OCI-LY3 (cell line): ENCODE data around the gene TFPI.

Source experiments
- H2AFZ ChIP-seq: fragments of 200-600, 300-600 bp; shearing (Covaris generic); 2 replicates; pipeline ENCODE4 v1.6.0; 2014; ENCODE audit warnings: antibody characterized with exemption, low read depth, low read length
- H3K27ac ChIP-seq: fragments of 200-600, 300-600 bp; sonication (generic); 2 replicates; pipeline ENCODE4 v1.5.1; 2014; ENCODE audit warnings: mild to moderate bottlenecking, low read length, moderate library complexity, mixed read lengths
- H3K27me3 ChIP-seq: fragments of 200-600, 300-600 bp; sonication (generic); 2 replicates; pipeline ENCODE4 v1.6.1; 2014; ENCODE audit warnings: low read depth, low read length, mixed read lengths
- H3K36me3 ChIP-seq: fragments of 200-600, 300-600 bp; sonication (generic); replicated peaks from 2 replicates; pipeline ENCODE3; 2014; ENCODE audit warnings: low read depth, low read length, mixed read lengths
- H3K4me1 ChIP-seq: fragments of 300-600, 200-600 bp; sonication (generic); 2 replicates; pipeline ENCODE4 v1.6.1; 2014; ENCODE audit warnings: low read length, mixed read lengths
- H3K4me2 ChIP-seq: fragments of 200-600, 300-600 bp; sonication (generic); 2 replicates; pipeline ENCODE4 v1.6.1; 2014; ENCODE audit warnings: low read length, mixed read lengths
- H3K4me3 ChIP-seq: fragments of 300-600, 200-600 bp; sonication (generic); 2 replicates; pipeline ENCODE4 v1.5.1; 2014; ENCODE audit warnings: antibody characterized with exemption, mild to moderate bottlenecking, low read length, moderate library complexity
- H3K79me2 ChIP-seq: fragments of 300-600, 200-600 bp; shearing (Covaris generic); 2 replicates; pipeline ENCODE4 v1.6.1; 2014; ENCODE audit warnings: mild to moderate bottlenecking, low read length, mixed read lengths
- H3K9ac ChIP-seq: fragments of 300-600, 200-600 bp; shearing (Covaris generic); 2 replicates; pipeline ENCODE4 v1.6.0; 2014; ENCODE audit warnings: mild to moderate bottlenecking, low read length, moderate library complexity
- H3K9me3 ChIP-seq: fragments of 200-600, 300-600 bp; shearing (Covaris generic); 2 replicates; pipeline ENCODE4 v1.6.1; 2014; ENCODE audit warnings: low read length, mixed read lengths; ENCODE audit not compliant: insufficient read depth
- H4K20me1 ChIP-seq: fragments of 200-600, 300-600 bp; sonication (generic); 2 replicates; pipeline ENCODE4 v1.6.1; 2016; ENCODE audit warnings: low read length, mixed read lengths; ENCODE audit not compliant: insufficient read depth
- EZH2phosphoT487 ChIP-seq: fragments of 200-600 bp; shearing (Covaris generic); IDR thresholded peaks from 2 replicates; pipeline ENCODE4 v1.6.1; 2018; ENCODE audit warnings: antibody characterized with exemption, mixed run types, low read depth
- TF ChIP-seq, protein P1 (sequence below): fragments of 200-600, 300-600 bp; sonication (generic); IDR thresholded peaks from 2 replicates; pipeline ENCODE4 v1.5.1; 2014; ENCODE audit warnings: antibody characterized with exemption, low read length, low read depth

The TFPI gene

DNA sequence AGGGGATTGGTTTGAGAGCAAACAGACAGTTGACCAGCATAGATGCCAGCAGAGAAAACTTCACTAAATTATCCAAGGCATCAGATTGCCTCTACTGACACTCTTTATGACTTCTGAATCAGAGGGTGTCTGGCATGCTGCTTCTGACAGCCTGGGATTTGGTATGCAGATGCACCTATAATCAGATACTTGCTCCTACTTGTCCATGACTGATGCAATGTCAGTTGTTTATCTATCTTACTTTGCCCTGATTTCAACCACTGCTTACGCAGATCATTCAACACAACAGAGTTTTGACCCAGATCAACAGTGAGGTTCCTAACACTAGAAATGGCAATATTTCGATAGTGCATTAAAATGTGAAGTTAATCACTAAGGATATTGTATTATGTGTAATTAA is 83.5 kb downstream of the TFPI start:
- no peaks in the 10 kb centered on the region for H3K36me3 ChIP-seq
- H2AFZ ChIP-seq, result no peak overlapping the region
- H3K79me2 ChIP-seq, result no peaks in the 10 kb centered on the region
- H3K9me3 ChIP-seq, result no peaks in the 10 kb centered on the region
- H3K27me3 ChIP-seq, result no peaks in the 10 kb centered on the region
- no peak overlapping the region for H3K4me2 ChIP-seq
- no peak overlapping the region for H3K4me3 ChIP-seq
- no peak overlapping the region for H3K9ac ChIP-seq
- H4K20me1 ChIP-seq, result no peaks in the 10 kb centered on the region
- no peak for TF ChIP-seq EZH2phosphoT487
- TF ChIP-seq, protein P1, sequence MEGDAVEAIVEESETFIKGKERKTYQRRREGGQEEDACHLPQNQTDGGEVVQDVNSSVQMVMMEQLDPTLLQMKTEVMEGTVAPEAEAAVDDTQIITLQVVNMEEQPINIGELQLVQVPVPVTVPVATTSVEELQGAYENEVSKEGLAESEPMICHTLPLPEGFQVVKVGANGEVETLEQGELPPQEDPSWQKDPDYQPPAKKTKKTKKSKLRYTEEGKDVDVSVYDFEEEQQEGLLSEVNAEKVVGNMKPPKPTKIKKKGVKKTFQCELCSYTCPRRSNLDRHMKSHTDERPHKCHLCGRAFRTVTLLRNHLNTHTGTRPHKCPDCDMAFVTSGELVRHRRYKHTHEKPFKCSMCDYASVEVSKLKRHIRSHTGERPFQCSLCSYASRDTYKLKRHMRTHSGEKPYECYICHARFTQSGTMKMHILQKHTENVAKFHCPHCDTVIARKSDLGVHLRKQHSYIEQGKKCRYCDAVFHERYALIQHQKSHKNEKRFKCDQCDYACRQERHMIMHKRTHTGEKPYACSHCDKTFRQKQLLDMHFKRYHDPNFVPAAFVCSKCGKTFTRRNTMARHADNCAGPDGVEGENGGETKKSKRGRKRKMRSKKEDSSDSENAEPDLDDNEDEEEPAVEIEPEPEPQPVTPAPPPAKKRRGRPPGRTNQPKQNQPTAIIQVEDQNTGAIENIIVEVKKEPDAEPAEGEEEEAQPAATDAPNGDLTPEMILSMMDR, result no peak
- H3K4me1 ChIP-seq, result peaks cover 11% of the 10 kb centered on the region
- no peak overlapping the region for H3K27ac ChIP-seq

DNA sequence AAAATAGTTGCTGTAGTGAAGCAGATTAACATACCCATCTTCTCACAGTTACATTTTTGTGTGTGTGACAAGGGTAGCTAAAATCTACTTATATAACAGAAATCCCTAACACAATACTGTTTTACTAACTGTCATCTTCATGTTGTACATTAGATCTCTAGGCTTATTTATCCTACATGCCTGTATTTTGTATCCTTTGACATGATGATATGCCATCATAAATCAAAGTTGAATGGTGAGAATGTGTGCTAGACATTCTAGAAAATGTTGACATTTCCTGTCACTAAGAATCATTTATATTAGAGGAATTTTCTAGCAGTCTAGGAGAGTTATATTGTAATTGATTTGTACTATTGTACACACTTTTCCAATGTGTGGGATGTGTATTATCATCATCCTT is 84.7 kb downstream of the TFPI start:
- Histone ChIP-seq H3K4me3 (no peak overlapping the region), H3K9ac (no peak overlapping the region), H3K9me3 (no peaks in the 10 kb centered on the region), H3K79me2 (no peaks in the 10 kb centered on the region), H3K4me2 (no peak overlapping the region), H3K4me1 (no peaks in the 10 kb centered on the region; the same call in 1 of the 2 replicates), H3K27ac (no peak overlapping the region), H4K20me1 (no peaks in the 10 kb centered on the region), H2AFZ (no peak overlapping the region), H3K36me3 (no peaks in the 10 kb centered on the region), H3K27me3 (no peaks in the 10 kb centered on the region)
- TF ChIP-seq, protein P1, result no peak
- no peak for TF ChIP-seq EZH2phosphoT487

DNA sequence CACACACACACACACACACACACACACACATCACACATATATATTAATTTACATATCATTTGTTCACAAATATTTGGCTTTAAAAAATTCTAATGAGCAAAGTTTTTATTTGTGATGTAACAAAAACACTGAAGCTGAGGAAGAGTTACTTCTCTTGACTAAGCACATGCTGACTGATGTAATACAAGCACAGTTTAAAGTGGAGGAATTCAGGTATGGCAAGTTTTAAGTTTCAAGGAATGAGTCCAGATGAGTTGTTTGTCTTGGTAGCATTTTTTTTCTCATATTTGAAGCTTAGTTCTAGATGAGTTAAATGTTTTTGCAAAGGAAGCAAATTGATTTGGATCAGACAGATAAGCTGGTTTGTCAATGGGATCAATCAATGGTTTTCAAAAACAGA is 86.0 kb downstream of the TFPI start:
- Histone ChIP-seq H4K20me1 (no peaks in the 10 kb centered on the region), H3K27ac (no peak overlapping the region), H3K4me3 (no peak overlapping the region), H3K4me1 (no peaks in the 10 kb centered on the region), H3K9ac (no peak overlapping the region), H3K27me3 (no peaks in the 10 kb centered on the region), H3K79me2 (no peaks in the 10 kb centered on the region), H3K36me3 (no peaks in the 10 kb centered on the region), H3K9me3 (no peaks in the 10 kb centered on the region), H2AFZ (no peak overlapping the region), H3K4me2 (no peak overlapping the region)
- no peak for TF ChIP-seq EZH2phosphoT487
- TF ChIP-seq, protein P1, result no peak

DNA sequence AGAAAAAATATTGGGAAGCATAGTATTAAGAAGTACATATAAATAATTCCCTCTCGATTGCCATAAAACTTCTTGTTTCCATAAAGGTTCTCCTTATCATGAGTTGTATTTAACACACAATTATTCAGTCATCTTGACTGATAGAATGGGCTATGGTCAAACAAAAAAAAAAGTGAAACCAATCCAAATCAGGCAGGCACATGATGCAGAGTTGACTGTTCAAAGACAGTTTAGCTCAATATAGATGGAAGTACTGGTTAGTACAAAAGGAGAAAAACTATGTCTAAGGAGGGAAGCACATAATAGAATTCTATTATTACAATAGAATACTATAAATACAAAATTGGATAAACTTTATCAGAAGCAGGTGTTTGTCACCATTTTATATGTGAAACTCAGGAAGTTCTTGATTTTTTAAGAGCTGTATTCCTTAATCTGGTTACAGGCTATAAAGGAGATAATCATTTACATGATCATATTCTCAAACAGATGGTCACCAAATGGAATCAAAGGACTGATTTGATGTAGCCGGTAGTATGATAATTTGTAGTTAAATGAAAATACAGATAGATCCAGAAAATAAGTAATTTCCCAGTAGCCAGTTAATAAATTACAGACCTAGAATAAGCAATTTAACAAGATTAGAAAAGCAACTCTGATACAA is 88.0 kb downstream of the TFPI start:
- Histone ChIP-seq H3K27ac (no peak overlapping the region), H3K79me2 (no peaks in the 10 kb centered on the region), H3K36me3 (no peaks in the 10 kb centered on the region), H3K4me1 (no peaks in the 10 kb centered on the region), H3K27me3 (no peaks in the 10 kb centered on the region), H4K20me1 (no peaks in the 10 kb centered on the region), H3K4me3 (no peak overlapping the region), H2AFZ (no peak overlapping the region), H3K4me2 (no peak overlapping the region), H3K9ac (no peak overlapping the region), H3K9me3 (no peaks in the 10 kb centered on the region)
- TF ChIP-seq, protein P1, result no peak
- no peak for TF ChIP-seq EZH2phosphoT487
